Coronary artery (tissue), 2 donors: ENCODE data around the gene ADARB2.

Source experiments
- DNase-seq: peaks from one replicate; pipeline ENCODE4 v3.0.0-alpha.2; 2017; ENCODE audit warnings: low spot score
- H3K27ac ChIP-seq, 2 donors: fragments of 200-600 bp; sonication (generic); one replicate each; pipeline ENCODE4 v1.5.1; 2016 to 2019
- H3K4me3 ChIP-seq: fragments of 200-600 bp; sonication (generic); 2 replicates; pipeline ENCODE4 v1.5.1; 2016; ENCODE audit warnings: mild to moderate bottlenecking, moderate library complexity
- CTCF ChIP-seq: fragments of 200-600 bp; sonication (generic); IDR thresholded peaks from one replicate; pipeline ENCODE4 v1.5.1; 2019; ENCODE audit warnings: antibody characterized with exemption

ADARB2 gene

GRCh38 chr10:1274701-1275544 lies 462.4 kb downstream of the ADARB2 start:
- no peak for DNase-seq
- Histone ChIP-seq H3K4me3 (no peak overlapping the region), H3K27ac (peak overlapping the region in 1 of 2 donors; percentile 43)
- no peak for TF ChIP-seq CTCF

DNA sequence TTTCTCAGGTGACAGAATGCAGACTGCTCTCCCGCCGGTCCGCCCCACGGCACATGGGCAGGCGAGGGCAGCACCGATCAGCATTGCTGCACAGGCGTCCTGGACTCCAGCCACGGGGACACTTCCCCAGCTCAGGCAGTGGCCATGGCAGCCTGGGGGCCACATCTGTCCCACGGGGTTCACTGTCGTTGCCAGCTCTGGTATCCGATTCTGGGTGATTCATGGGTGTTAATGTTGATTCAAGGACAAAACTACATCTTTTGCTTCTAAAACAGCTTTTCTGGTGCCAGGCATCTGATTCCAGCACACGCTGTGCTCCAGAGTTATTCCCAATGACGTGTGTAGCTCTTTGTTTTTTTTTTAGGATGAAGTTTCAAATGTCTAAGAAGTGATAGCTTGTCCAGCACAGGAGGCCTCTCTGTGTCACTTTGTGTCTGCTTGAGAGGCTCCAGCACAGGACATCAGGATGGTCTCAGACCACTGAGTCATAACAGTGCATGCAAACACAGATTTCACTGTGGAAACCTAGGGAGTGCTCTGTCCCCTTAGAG lies 463.1 kb downstream of the ADARB2 start:
- peak overlapping the region in 1 of 2 donors; percentile 43 for H3K27ac ChIP-seq
- no peak overlapping the region for H3K4me3 ChIP-seq
- no peak for DNase-seq
- no peak for TF ChIP-seq CTCF

DNA sequence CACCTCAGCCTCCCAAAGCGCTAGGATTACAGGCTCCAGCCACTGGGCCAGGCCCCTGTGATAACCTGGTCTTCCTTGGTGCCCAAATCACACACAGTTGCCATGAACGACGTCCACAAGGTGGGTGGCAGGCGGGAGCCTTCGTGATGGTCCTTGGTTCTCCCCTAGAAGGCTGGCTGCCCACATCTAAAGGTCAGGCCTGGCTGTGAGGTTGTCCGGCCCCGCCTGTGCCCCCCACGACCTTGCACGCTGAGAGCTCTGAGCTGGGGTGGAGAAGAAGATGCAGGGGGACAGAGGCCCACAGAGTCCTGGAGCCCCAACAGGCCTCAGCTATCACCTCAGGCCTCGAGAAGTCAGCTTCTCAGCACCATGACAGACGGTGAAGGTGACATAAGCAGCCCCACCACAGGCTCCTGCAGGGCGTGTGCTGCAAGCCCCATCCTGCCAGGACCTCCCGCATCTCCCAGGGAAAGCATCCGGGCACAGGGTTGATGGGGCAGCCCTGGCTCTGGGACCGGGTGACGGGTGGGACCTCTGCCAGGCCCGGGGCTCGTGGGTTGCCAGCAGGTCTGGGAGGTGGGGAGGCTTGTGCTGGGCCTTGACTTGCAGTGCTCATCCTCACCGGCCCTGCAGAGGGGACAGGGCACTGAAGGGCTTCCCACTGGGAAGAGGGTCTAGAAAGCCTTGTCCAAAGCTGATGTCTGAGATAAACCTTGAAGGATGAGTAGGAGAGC lies 463.8 kb downstream of the ADARB2 start:
- TF ChIP-seq CTCF = no peak
- Histone ChIP-seq H3K4me3 (no peak overlapping the region), H3K27ac (no peak overlapping the region)
- no peak for DNase-seq

DNA sequence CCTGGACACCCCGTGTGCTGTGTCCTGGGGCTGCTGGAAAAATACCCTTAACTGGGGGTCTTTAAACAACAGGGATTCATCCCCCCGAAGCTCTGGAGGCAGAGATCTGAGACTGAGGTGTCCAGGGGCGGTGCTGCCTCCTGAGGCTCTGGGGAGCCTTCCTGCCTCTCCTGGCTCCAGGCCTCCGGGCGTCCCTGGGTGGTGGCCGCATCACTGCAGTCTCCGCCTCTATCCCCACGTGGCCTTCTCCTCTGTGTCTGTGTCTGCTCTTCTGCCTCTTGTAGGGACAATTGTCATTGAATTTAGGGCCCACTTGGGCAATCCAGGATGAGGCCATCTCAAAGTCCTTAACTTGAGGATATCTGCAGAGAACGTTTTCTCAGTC lies 464.6 kb downstream of the ADARB2 start:
- no peak for TF ChIP-seq CTCF
- no peak overlapping the region for H3K4me3 ChIP-seq
- DNase-seq = no peak
- H3K27ac ChIP-seq = no peak overlapping the region

DNA sequence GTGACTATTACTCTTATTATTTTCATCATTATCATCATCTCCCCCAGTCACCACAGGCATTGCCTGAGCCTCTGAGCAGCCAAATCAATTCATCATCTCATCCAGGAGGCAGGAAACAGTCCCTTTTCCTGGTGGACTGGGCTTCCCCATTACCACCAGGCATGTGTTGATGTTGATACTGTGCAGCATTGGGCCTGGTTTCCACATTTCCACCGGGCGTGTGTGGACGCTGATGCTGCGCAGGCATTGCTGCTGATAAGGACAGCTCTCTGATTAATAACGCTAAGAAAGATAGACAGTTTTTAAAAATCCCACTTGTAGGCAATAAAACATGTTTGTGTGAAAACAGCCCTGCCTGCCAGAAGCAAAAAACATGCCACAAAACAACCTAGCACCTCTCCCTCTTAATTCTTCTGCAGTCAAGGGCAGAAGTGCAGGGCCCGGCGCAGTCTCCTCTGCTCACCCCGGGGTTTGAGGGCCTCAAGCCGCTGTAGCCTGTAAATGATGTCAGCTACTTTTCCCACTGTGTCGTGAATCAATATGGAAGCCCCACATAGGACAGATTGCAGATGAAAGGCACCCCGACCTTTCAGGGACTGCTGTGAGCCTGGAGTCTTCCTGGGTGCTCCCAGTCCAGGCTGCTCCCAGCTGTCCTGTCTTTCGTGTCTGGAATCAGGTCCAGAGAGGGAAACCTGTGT lies 465.1 kb downstream of the ADARB2 start:
- Histone ChIP-seq H3K27ac (no peak overlapping the region), H3K4me3 (no peak overlapping the region)
- no peak for TF ChIP-seq CTCF
- no peak for DNase-seq

GRCh38 chr10:1270906-1271305 lies 466.4 kb downstream of the ADARB2 start:
- TF ChIP-seq CTCF = no peak
- Histone ChIP-seq H3K27ac (no peak overlapping the region), H3K4me3 (no peak overlapping the region)
- no peak for DNase-seq
